Germinal center (tissue), 1 donor: ENCODE results near the gene FOXP1.

Experiments
- DNase-seq: peaks from one replicate; pipeline ENCODE4 v3.0.0; 2012; ENCODE audit warnings: mixed read lengths, low spot score

FOXP1 gene

GRCh38 chr3:71369701-71370391, 213.7 kb downstream of the FOXP1 start:
- DNase-seq, result no peak

GRCh38 chr3:71366988-71367604, 216.4 kb downstream of the FOXP1 start:
- no peak for DNase-seq

GRCh38 chr3:71361334-71361890, 222.1 kb downstream of the FOXP1 start:
- no peak for DNase-seq

GRCh38 chr3:71360764-71361163, 222.8 kb downstream of the FOXP1 start:
- DNase-seq, result peak; percentile 50

GRCh38 chr3:71360180-71360579, 223.3 kb downstream of the FOXP1 start:
- no peak for DNase-seq

GRCh38 chr3:71358243-71358642, 225.3 kb downstream of the FOXP1 start:
- DNase-seq, result no peak

GRCh38 chr3:71356265-71356664, 227.3 kb downstream of the FOXP1 start:
- peak; percentile 14 for DNase-seq

GRCh38 chr3:71355862-71356261, 227.7 kb downstream of the FOXP1 start:
- no peak for DNase-seq

GRCh38 chr3:71355037-71355436, 228.5 kb downstream of the FOXP1 start:
- DNase-seq, result no peak

GRCh38 chr3:71351403-71352149, 232.0 kb downstream of the FOXP1 start:
- DNase-seq, result no peak

- no peak for DNase-seq
These were observed 232.5 kb downstream of the FOXP1 start for GRCh38 chr3:71350998-71351397.

GRCh38 chr3:71348831-71349230, 234.7 kb downstream of the FOXP1 start:
- DNase-seq, result no peak

GRCh38 chr3:71348001-71348632, 235.4 kb downstream of the FOXP1 start:
- DNase-seq, result no peak

GRCh38 chr3:71346061-71346460, 237.5 kb downstream of the FOXP1 start:
- DNase-seq, result no peak

- DNase-seq, result no peak
These were observed 238.0 kb downstream of the FOXP1 start for GRCh38 chr3:71345429-71346040.

GRCh38 chr3:71341721-71342120, 241.8 kb downstream of the FOXP1 start:
- no peak for DNase-seq

GRCh38 chr3:71339049-71339448, 244.5 kb downstream of the FOXP1 start:
- DNase-seq, result no peak

- no peak for DNase-seq
These were observed 250.7 kb downstream of the FOXP1 start for GRCh38 chr3:71332813-71333212.

- no peak for DNase-seq
These were observed 252.6 kb downstream of the FOXP1 start for GRCh38 chr3:71330909-71331308.

GRCh38 chr3:71330505-71330904, 253.0 kb downstream of the FOXP1 start:
- no peak for DNase-seq

GRCh38 chr3:71329817-71330216, 253.7 kb downstream of the FOXP1 start:
- DNase-seq, result no peak

- DNase-seq, result no peak
These were observed 254.6 kb downstream of the FOXP1 start for GRCh38 chr3:71328926-71329325.
